SU-DHL-6 (cell line): ENCODE data around the gene OCEL1.

ENCODE experiments used
- H2AFZ ChIP-seq: fragments of 200-600 bp; sonication (generic); 2 replicates; pipeline ENCODE4 v1.6.1; 2014; ENCODE audit warnings: low read depth, mild to moderate bottlenecking, moderate library complexity, mixed read lengths, antibody characterized with exemption, low read length; ENCODE audit not compliant: severe bottlenecking
- H3F3A ChIP-seq: fragments of 200-600 bp; shearing (Covaris generic); 2 replicates; pipeline ENCODE4 v1.6.0; 2016; ENCODE audit warnings: antibody characterized with exemption, mild to moderate bottlenecking; ENCODE audit not compliant: insufficient read depth
- H3K27ac ChIP-seq: fragments of 200-600 bp; sonication (generic); 2 replicates; pipeline ENCODE4 v1.5.1; 2016; ENCODE audit warnings: low read depth, mild to moderate bottlenecking, low read length, moderate library complexity, mixed read lengths
- H3K27me3 ChIP-seq: fragments of 200-600 bp; sonication (generic), shearing (Covaris generic); 2 replicates; pipeline ENCODE4 v1.6.0; 2014; ENCODE audit warnings: mild to moderate bottlenecking, low read length
- H3K36me3 ChIP-seq: fragments of 200-600 bp; sonication (generic); 2 replicates; pipeline ENCODE4 v1.6.1; 2014; ENCODE audit warnings: mild to moderate bottlenecking, low read length, mixed read lengths
- H3K4me2 ChIP-seq: fragments of 300-600, 200-600 bp; shearing (Covaris generic), sonication (generic); 2 replicates; pipeline ENCODE4 v1.6.0; 2014; ENCODE audit warnings: low read length, low read depth, mild to moderate bottlenecking; ENCODE audit not compliant: poor library complexity, severe bottlenecking
- H3K4me3 ChIP-seq: fragments of 200-600 bp; sonication (generic); 2 replicates; pipeline ENCODE4 v1.5.1; 2014; ENCODE audit warnings: antibody characterized with exemption, low read length, mild to moderate bottlenecking, mixed read lengths; ENCODE audit not compliant: insufficient read depth, poor library complexity, severe bottlenecking
- H3K79me2 ChIP-seq: fragments of 200-600 bp; sonication (generic); 2 replicates; pipeline ENCODE4 v1.6.1; 2014; ENCODE audit warnings: mild to moderate bottlenecking, low read length, moderate library complexity; ENCODE audit not compliant: insufficient read depth
- H3K9ac ChIP-seq: fragments of 200-600 bp; sonication (generic); 2 replicates; pipeline ENCODE4 v1.7.0; 2014; ENCODE audit warnings: mild to moderate bottlenecking, low read length
- H3K9me2 ChIP-seq: fragments of 200-600 bp; sonication (generic); replicated peaks from 2 replicates; pipeline ENCODE4 v1.6.1; 2014; ENCODE audit warnings: low read length; ENCODE audit not compliant: insufficient read depth
- H3K9me3 ChIP-seq: fragments of 200-600 bp; sonication (generic); 2 replicates; pipeline ENCODE4 v1.6.1; 2014; ENCODE audit warnings: low read length, mixed read lengths; ENCODE audit not compliant: insufficient read depth
- H4K20me1 ChIP-seq: fragments of 200-600 bp; sonication (generic); 2 replicates; pipeline ENCODE4 v1.6.1; 2014; ENCODE audit warnings: low read depth, mild to moderate bottlenecking, antibody characterized with exemption, low read length, moderate library complexity, mixed read lengths
- EZH2phosphoT487 ChIP-seq: fragments of 200-600 bp; sonication (generic), shearing (Covaris generic); conservative IDR thresholded peaks from 2 replicates; pipeline ENCODE4 v1.6.1; 2018; ENCODE audit warnings: mild to moderate bottlenecking, antibody characterized with exemption, low read length, moderate library complexity, mixed read lengths
- TF ChIP-seq, protein P1 (sequence below): fragments of 200-600 bp; sonication (generic); IDR thresholded peaks from one replicate; pipeline ENCODE4 v1.5.1; 2017; ENCODE audit warnings: antibody characterized with exemption, mild to moderate bottlenecking, low read length, moderate library complexity; ENCODE audit not compliant: insufficient read depth, poor library complexity, severe bottlenecking

Gene OCEL1

DNA sequence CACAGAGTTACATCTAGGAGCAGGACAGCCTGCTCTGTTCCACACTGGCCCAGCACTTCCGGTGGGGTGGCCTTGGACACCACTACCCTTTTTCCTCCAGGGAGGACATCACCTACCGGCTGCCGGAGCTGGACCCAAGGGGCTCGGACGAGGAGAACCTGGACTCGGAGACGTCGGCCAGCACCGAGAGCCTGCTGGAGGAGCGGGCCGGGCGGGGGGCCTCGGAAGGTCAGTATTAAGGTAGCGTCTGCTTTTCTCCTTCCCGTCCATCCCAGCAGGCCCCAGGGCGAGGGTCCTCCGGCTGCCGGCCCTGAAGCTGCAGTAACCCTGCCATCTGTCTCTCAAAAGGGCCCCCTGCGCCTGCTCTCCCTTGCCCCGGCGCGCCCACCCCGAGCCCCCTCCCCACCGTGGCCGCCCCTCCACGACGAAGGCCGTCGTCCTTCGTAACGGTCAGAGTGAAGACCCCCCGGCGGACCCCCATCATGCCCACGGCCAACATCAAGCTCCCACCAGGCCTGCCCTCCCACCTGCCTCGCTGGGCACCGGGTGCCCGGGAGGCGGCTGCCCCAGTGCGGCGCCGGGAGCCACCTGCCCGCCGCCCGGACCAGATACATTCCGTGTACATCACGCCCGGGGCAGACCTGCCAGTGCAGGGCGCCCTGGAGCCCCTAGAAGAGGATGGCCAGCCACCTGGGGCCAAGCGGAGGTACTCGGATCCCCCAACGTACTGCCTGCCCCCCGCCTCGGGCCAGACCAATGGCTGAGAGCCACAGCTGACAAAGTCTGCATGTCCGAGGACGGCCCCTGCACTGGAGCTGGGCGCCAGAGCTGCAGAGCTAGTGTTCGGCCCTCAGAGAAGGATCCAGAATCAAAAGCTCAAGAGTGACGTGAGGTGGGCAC lies 14.2 kb upstream of the OCEL1 start:
- no peaks in the 10 kb centered on the region for H3K9me2 ChIP-seq
- H3K79me2 ChIP-seq = no peaks in the 10 kb centered on the region
- no peak overlapping the region for H3K9ac ChIP-seq
- H3K4me2 ChIP-seq = no peak overlapping the region
- H2AFZ ChIP-seq = no peak overlapping the region
- no peak for TF ChIP-seq EZH2phosphoT487
- TF ChIP-seq, protein P1, sequence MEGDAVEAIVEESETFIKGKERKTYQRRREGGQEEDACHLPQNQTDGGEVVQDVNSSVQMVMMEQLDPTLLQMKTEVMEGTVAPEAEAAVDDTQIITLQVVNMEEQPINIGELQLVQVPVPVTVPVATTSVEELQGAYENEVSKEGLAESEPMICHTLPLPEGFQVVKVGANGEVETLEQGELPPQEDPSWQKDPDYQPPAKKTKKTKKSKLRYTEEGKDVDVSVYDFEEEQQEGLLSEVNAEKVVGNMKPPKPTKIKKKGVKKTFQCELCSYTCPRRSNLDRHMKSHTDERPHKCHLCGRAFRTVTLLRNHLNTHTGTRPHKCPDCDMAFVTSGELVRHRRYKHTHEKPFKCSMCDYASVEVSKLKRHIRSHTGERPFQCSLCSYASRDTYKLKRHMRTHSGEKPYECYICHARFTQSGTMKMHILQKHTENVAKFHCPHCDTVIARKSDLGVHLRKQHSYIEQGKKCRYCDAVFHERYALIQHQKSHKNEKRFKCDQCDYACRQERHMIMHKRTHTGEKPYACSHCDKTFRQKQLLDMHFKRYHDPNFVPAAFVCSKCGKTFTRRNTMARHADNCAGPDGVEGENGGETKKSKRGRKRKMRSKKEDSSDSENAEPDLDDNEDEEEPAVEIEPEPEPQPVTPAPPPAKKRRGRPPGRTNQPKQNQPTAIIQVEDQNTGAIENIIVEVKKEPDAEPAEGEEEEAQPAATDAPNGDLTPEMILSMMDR = no peak
- no peaks in the 10 kb centered on the region for H4K20me1 ChIP-seq
- no peaks in the 10 kb centered on the region for H3K27me3 ChIP-seq
- H3K27ac ChIP-seq = no peak overlapping the region
- no peaks in the 10 kb centered on the region for H3K36me3 ChIP-seq
- no peak overlapping the region for H3K4me3 ChIP-seq
- no peaks in the 10 kb centered on the region for H3K9me3 ChIP-seq
- H3F3A ChIP-seq = 0 out of 2 replicates have a peak, but pooled peaks cover 3% of the 10 kb centered on the region

DNA sequence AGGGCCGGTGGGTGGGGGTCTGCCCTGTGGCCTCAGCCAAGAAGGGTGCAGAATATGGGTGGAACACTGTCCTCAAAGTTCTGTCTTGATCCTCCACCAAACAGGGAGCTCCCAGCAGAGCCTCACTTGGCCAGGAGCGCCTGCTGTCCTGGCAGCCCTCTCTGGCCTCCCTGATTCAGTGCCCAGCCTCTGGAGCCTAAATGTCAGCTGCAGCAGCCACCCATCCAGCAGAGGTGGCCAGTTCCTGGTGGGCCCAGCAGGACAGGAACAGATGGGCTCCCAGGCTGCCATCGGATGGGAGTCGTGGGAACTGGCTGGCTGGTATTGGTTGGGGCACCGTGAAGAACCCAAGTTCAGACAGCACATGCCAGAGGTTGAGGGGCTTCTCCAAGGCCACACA lies 12.7 kb upstream of the OCEL1 start:
- Histone ChIP-seq H3K4me2 (no peak overlapping the region), H3K27ac (no peak overlapping the region), H3K79me2 (no peaks in the 10 kb centered on the region), H4K20me1 (no peaks in the 10 kb centered on the region), H3K36me3 (no peaks in the 10 kb centered on the region), H3K9ac (no peak overlapping the region), H3K9me2 (no peaks in the 10 kb centered on the region), H3K4me3 (no peak overlapping the region), H3F3A (0 out of 2 replicates have a peak, but pooled peaks cover 3% of the 10 kb centered on the region), H3K27me3 (no peaks in the 10 kb centered on the region), H2AFZ (no peak overlapping the region), H3K9me3 (no peaks in the 10 kb centered on the region)
- TF ChIP-seq EZH2phosphoT487 = no peak
- TF ChIP-seq, protein P1 = no peak

DNA sequence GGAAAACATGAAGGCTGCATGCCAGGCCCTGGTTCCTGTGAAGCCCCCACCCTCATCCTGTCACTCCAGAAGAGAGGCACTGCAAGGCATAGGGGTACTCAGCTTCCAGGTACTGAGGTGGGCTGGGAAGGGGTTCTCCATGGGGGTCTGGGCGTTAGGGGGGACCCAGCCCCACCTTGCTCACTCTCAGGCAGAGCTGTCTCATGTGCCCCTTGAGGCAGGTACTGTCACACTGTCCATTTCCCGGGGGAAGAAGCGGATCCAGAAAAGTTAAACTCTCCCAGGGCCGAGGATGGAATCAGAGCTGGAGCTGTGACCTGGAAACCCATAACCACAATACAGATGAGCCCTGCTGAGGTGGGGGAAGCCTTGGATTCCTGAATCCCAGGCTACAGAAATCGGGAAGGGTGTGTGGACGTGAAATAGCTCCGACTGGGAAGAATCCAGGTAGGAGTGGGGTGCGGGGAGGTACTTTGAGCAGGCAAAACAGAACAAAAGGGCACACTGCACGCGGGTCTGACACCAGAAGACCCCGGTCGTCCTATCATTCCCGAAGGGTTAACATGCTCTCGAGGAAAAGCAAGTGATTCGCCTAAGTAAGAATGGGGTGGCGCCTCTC lies 11.4 kb upstream of the OCEL1 start:
- Histone ChIP-seq H3K9ac (peak overlapping the region; percentile 64), H3K36me3 (no peaks in the 10 kb centered on the region), H3K4me3 (peak overlapping the region; percentile 65), H3F3A (0 out of 2 replicates have a peak, but pooled peaks cover 3% of the 10 kb centered on the region), H4K20me1 (no peaks in the 10 kb centered on the region), H2AFZ (peak overlapping the region; percentile 88), H3K27ac (peak overlapping the region; percentile 71; the same call in 1 of the 2 replicates), H3K79me2 (no peaks in the 10 kb centered on the region), H3K9me2 (no peaks in the 10 kb centered on the region), H3K4me2 (peak overlapping the region; percentile 83), H3K27me3 (no peaks in the 10 kb centered on the region), H3K9me3 (no peaks in the 10 kb centered on the region)
- TF ChIP-seq, protein P1 = no peak
- TF ChIP-seq EZH2phosphoT487 = no peak
